SK-N-SH (cell line): ENCODE measurements around the gene RPE65.

Experiments
- CHD2 ChIP-seq: fragments of 150-350 bp; IDR thresholded peaks from 2 replicates; pipeline ENCODE4 v1.6.1; 2018; ENCODE audit warnings: low read length; ENCODE audit not compliant: partially characterized antibody
- EP300 ChIP-seq, 2 experiments: IDR thresholded peaks; 2 replicates each; pipeline versions ENCODE4 v1.4.0 to v1.6.1; 2012; ENCODE audit warnings: borderline replicate concordance in 1 of 2, low read depth in 1 of 2, low read length in 1 of 2
- EZH2phosphoT487 ChIP-seq: fragments of 200-600 bp; sonication (generic); IDR thresholded peaks from 2 replicates; pipeline ENCODE4 v1.6.1; 2017; ENCODE audit warnings: low read depth, mixed run types, mild to moderate bottlenecking, antibody characterized with exemption, moderate library complexity, borderline replicate concordance
- MEF2A ChIP-seq: IDR thresholded peaks from 2 replicates; pipeline ENCODE4 v1.4.0; 2012; ENCODE audit warnings: low read depth, borderline replicate concordance
- NRF1 ChIP-seq: IDR thresholded peaks from 2 replicates; pipeline ENCODE4 v1.6.1; 2012; ENCODE audit warnings: low read depth, mild to moderate bottlenecking, low read length
- POLR2AphosphoS5 ChIP-seq: IDR thresholded peaks from 2 replicates; pipeline ENCODE4 v1.6.1; 2012; ENCODE audit warnings: low read depth, low read length
- RCOR1 ChIP-seq: fragments of 150-350 bp; IDR thresholded peaks from 2 replicates; pipeline ENCODE4 v1.6.1; 2017; ENCODE audit warnings: antibody characterized with exemption, low read length
- REST ChIP-seq: IDR thresholded peaks from 2 replicates; pipeline ENCODE4 v1.6.1; 2012; ENCODE audit warnings: mild to moderate bottlenecking, low read depth, low read length, moderate library complexity
- TAF1 ChIP-seq: IDR thresholded peaks from 2 replicates; pipeline ENCODE4 v1.6.1; 2012; ENCODE audit warnings: low read depth, mild to moderate bottlenecking, low read length, moderate library complexity, borderline replicate concordance
- TCF12 ChIP-seq: IDR thresholded peaks from 2 replicates; pipeline ENCODE4 v1.4.0; 2012
- TF ChIP-seq, protein P1 (sequence below): fragments of 200-600 bp; sonication (generic); IDR thresholded peaks from 2 replicates; pipeline ENCODE4 v1.6.1; 2017; ENCODE audit warnings: antibody characterized with exemption, mild to moderate bottlenecking, moderate library complexity

DNA sequence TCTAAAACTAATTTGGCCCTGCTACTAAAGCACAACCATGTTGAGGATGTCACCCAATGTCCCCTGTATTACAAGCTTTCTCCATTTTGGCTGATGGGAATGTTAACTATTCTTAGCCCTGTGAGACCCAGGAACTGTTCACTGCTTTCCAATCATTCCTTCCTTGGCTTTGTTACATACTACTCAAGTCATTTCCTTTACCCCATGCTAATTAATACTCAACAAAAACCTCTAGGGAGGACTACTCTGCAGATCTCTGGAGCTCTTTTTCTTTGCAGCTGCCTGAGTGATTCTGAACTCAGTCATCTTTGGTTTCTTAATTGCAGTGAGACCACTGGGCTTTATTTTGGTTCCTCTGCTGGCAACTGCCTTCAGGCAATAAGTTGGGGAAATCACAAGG is 23.3 kb upstream of the RPE65 start:
- TF ChIP-seq, protein P1, sequence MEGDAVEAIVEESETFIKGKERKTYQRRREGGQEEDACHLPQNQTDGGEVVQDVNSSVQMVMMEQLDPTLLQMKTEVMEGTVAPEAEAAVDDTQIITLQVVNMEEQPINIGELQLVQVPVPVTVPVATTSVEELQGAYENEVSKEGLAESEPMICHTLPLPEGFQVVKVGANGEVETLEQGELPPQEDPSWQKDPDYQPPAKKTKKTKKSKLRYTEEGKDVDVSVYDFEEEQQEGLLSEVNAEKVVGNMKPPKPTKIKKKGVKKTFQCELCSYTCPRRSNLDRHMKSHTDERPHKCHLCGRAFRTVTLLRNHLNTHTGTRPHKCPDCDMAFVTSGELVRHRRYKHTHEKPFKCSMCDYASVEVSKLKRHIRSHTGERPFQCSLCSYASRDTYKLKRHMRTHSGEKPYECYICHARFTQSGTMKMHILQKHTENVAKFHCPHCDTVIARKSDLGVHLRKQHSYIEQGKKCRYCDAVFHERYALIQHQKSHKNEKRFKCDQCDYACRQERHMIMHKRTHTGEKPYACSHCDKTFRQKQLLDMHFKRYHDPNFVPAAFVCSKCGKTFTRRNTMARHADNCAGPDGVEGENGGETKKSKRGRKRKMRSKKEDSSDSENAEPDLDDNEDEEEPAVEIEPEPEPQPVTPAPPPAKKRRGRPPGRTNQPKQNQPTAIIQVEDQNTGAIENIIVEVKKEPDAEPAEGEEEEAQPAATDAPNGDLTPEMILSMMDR = no peak
- TF ChIP-seq POLR2AphosphoS5 = no peak
- no peak for TF ChIP-seq TAF1
- no peak for TF ChIP-seq MEF2A
- no peak for TF ChIP-seq REST
- no peak for TF ChIP-seq EP300 (IDR thresholded peaks at IDR 0.05; ENCODE audit: borderline replicate concordance in 1 of 2, low read depth in 1 of 2, low read length in 1 of 2)
- no peak for TF ChIP-seq TCF12
- TF ChIP-seq RCOR1 = no peak
- no peak for TF ChIP-seq NRF1
- no peak for TF ChIP-seq CHD2
- TF ChIP-seq EZH2phosphoT487 = no peak
